ENCODE data around the gene PCDHB16. TPM values are rescaled to one million over a fixed set of nuclear protein-coding genes. Genes with fewer than 3 reads are reported as not detected.
"Not testable (repeated sequence)": the region's sequence is repeated elsewhere in the genome, so short reads cannot be mapped to it uniquely, and the experiment has no call there.

The PCDHB16 gene
- total RNA-seq, 1 donor from 2014 or later, result not detected

DNA sequence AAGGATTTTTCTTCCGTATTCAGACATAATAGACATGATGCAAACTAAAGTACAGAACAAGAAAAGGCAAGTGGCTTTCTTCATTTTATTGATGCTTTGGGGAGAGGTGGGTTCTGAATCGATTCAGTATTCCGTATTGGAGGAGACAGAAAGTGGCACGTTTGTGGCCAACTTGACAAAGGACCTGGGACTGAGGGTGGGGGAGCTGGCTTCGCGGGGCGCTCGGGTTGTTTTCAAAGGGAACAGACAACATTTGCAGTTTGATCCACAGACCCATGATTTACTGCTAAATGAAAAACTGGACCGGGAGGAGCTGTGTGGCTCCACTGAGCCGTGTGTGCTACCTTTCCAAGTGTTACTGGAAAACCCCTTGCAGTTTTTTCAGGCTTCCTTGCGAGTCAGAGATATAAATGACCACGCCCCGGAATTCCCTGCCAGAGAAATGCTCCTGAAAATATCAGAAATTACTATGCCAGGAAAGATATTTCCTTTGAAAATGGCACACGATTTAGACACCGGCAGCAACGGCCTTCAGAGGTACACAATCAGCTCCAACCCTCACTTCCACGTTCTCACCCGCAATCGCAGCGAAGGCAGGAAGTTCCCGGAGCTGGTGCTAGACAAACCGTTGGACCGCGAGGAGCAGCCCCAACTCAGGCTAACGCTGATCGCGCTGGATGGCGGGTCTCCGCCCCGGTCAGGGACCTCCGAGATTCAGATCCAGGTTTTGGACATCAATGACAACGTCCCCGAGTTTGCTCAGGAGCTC lies 31.8 kb upstream of the PCDHB16 start:
- Mint-ChIP-seq H3K27me3 (peaks cover 17% of the 10 kb centered on the region), H3K4me3 (peak overlapping the region; percentile 4), H3K9me3 (peaks cover 12% of the 10 kb centered on the region), H3K4me1 (no peaks in the 10 kb centered on the region), H3K36me3 (ENCODE audit: low read depth) (no peaks in the 10 kb centered on the region), H3K27ac (no peak overlapping the region)
- TF ChIP-seq, protein P1, sequence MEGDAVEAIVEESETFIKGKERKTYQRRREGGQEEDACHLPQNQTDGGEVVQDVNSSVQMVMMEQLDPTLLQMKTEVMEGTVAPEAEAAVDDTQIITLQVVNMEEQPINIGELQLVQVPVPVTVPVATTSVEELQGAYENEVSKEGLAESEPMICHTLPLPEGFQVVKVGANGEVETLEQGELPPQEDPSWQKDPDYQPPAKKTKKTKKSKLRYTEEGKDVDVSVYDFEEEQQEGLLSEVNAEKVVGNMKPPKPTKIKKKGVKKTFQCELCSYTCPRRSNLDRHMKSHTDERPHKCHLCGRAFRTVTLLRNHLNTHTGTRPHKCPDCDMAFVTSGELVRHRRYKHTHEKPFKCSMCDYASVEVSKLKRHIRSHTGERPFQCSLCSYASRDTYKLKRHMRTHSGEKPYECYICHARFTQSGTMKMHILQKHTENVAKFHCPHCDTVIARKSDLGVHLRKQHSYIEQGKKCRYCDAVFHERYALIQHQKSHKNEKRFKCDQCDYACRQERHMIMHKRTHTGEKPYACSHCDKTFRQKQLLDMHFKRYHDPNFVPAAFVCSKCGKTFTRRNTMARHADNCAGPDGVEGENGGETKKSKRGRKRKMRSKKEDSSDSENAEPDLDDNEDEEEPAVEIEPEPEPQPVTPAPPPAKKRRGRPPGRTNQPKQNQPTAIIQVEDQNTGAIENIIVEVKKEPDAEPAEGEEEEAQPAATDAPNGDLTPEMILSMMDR (IDR thresholded peaks at IDR 0.05), result no peak
- intact Hi-C loops (cut with micrococcal nuclease), result no loop called here
- ATAC-seq (ENCODE audit: low read depth), result no peak
- no peak for DNase-seq
- POLR2A ChIA-PET, result no interaction called here
- CTCF ChIA-PET, result no interaction called here

DNA sequence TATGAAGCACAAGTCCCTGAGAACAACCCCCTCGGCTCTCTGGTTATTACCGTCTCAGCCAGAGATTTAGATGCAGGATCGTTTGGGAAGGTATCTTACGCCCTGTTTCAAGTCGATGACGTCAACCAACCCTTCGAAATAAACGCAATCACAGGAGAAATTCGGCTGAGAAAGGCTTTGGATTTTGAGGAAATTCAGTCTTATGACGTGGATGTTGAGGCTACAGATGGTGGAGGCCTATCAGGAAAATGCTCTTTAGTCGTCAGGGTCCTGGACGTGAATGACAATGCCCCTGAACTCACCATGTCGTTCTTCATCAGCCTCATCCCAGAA lies 31.2 kb upstream of the PCDHB16 start:
- no peak overlapping the region for H3K4me3 Mint-ChIP-seq
- no peak for ATAC-seq (ENCODE audit: low read depth)

DNA sequence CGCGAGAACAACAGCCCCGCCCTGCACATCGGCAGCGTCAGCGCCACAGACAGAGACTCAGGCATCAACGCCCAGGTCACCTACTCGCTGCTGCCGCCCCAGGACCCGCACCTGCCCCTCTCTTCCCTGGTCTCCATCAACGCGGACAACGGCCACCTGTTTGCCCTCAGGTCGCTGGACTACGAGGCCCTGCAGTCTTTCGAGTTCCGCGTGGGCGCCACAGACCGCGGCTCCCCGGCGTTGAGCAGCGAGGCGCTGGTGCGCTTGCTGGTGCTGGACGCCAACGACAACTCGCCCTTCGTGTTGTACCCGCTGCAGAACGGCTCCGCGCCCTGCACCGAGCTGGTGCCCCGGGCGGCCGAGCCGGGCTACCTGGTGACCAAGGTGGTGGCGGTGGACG lies 30.6 kb upstream of the PCDHB16 start:
- ATAC-seq (ENCODE audit: low read depth); intact Hi-C loops (cut with micrococcal nuclease); H3K27ac Mint-ChIP-seq; H3K4me3 Mint-ChIP-seq; H3K4me1 Mint-ChIP-seq; DNase-seq; H3K36me3 Mint-ChIP-seq (ENCODE audit: low read depth); POLR2A ChIA-PET; CTCF ChIA-PET: not testable (repeated sequence)
- H3K27me3 Mint-ChIP-seq, result peaks cover 18% of the 10 kb centered on the region
- peaks cover 18% of the 10 kb centered on the region for H3K9me3 Mint-ChIP-seq

More for the DNA sequence above, 31.2 kb upstream of the PCDHB16 start:
- intact Hi-C loops (cut with micrococcal nuclease), result no loop called here
- TF ChIP-seq, protein P1 (IDR thresholded peaks at IDR 0.05), result no peak
- peaks cover 17% of the 10 kb centered on the region for H3K27me3 Mint-ChIP-seq
- H3K36me3 Mint-ChIP-seq (ENCODE audit: low read depth), result no peaks in the 10 kb centered on the region
- no peak for DNase-seq
- no peak overlapping the region for H3K27ac Mint-ChIP-seq
- CTCF ChIA-PET, result no interaction called here
- no peaks in the 10 kb centered on the region for H3K4me1 Mint-ChIP-seq
- POLR2A ChIA-PET, result no interaction called here
- H3K9me3 Mint-ChIP-seq, result peaks cover 14% of the 10 kb centered on the region

DNA sequence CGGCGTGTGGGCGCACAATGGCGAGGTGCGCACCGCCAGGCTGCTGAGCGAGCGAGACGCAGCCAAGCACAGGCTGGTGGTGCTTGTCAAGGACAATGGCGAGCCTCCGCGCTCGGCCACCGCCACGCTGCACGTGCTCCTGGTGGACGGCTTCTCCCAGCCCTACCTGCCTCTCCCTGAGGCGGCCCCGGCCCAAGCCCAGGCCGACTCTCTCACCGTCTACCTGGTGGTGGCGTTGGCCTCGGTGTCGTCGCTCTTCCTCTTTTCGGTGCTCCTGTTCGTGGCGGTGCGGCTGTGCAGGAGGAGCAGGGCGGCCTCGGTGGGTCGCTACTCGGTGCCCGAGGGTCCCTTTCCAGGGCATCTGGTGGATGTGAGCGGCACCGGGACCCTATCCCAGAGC lies 30.1 kb upstream of the PCDHB16 start:
- H3K4me3 Mint-ChIP-seq; ATAC-seq (ENCODE audit: low read depth); H3K36me3 Mint-ChIP-seq (ENCODE audit: low read depth); POLR2A ChIA-PET; H3K4me1 Mint-ChIP-seq; DNase-seq; H3K27ac Mint-ChIP-seq; intact Hi-C loops (cut with micrococcal nuclease); CTCF ChIA-PET: not testable (repeated sequence)
- peaks cover 19% of the 10 kb centered on the region for H3K9me3 Mint-ChIP-seq
- peaks cover 19% of the 10 kb centered on the region for H3K27me3 Mint-ChIP-seq

DNA sequence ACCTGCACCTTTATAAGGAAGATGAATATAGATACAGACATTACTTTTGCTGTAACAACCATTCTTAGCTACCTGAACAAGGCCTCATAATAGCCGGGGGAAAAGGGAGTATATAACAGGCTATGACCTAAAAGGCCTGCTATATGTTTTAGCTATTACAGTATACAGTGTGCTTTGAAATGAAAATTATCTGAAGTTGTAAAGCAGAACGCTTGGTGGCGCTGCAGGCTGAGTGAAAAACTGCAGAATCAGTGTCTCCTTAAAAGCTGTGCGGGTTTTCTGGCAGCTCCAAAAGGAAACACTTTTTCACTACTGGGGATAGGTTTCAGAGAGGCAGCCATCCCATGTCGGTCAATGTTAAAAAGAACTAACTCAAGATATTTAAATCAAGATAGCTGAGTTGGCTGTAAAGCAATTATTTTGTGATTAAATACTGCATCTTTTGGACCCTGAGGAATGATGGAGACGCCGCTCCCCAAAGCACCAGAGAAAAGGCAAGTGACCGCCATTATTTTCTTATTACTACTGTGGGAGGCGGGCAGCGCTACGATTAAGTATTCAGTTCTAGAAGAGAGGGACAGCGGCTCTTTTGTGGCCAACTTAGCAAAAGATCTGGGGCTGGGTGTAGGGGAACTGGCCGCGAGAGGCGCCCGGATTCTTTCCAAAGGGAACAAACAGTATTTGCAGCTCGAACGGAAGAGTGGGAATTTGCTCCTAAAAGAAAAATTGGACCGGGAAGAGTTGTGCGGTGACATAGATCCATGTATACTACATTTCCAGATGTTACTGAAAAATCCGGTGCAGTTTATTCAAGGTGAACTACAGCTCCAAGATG lies 26.4 kb upstream of the PCDHB16 start:
- Mint-ChIP-seq H3K4me3 (no peak overlapping the region), H3K9me3 (peaks cover 14% of the 10 kb centered on the region), H3K4me1 (no peaks in the 10 kb centered on the region), H3K27me3 (peaks cover 14% of the 10 kb centered on the region), H3K27ac (no peak overlapping the region), H3K36me3 (ENCODE audit: low read depth) (no peaks in the 10 kb centered on the region)
- ChIA-PET CTCF (no interaction called here), POLR2A (no interaction called here)
- intact Hi-C loops (cut with micrococcal nuclease), result no loop called here
- DNase-seq (no peak), ATAC-seq (ENCODE audit: low read depth) (no peak)
- TF ChIP-seq, protein P1 (IDR thresholded peaks at IDR 0.05), result no peak

DNA sequence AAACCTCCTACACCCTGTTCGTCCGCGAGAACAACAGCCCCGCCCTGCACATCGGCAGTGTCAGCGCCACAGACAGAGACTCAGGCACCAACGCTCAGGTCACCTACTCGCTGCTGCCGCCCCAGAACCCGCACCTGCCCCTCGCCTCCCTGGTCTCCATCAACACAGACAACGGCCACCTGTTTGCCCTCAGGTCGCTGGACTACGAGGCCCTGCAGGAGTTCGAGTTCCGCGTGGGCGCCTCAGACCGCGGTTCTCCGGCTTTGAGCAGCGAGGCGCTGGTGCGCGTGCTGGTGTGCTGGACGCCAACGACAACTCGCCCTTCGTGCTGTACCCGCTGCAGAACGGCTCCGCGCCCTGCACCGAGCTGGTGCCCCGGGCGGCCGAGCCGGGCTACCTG lies 24.8 kb upstream of the PCDHB16 start:
- H3K9me3 Mint-ChIP-seq, result peaks cover 11% of the 10 kb centered on the region
- POLR2A ChIA-PET; H3K36me3 Mint-ChIP-seq (ENCODE audit: low read depth); intact Hi-C loops (cut with micrococcal nuclease); CTCF ChIA-PET; DNase-seq; H3K27ac Mint-ChIP-seq; H3K4me3 Mint-ChIP-seq; H3K27me3 Mint-ChIP-seq; H3K4me1 Mint-ChIP-seq; ATAC-seq (ENCODE audit: low read depth): not testable (repeated sequence)

DNA sequence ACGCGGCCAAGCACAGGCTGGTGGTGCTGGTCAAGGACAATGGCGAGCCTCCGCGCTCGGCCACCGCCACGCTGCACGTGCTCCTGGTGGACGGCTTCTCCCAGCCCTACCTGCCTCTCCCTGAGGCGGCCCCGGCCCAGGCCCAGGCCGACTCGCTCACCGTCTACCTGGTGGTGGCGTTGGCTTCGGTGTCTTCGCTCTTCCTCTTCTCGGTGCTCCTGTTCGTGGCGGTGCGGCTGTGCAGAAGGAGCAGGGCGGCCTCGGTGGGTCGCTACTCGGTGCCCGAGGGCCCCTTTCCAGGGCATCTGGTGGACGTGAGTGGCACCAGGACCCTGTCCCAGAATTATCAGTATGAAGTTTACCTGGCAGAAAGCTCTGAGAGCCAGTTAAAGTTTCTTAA lies 24.3 kb upstream of the PCDHB16 start:
- H3K4me1 Mint-ChIP-seq; CTCF ChIA-PET; H3K4me3 Mint-ChIP-seq; H3K36me3 Mint-ChIP-seq (ENCODE audit: low read depth); intact Hi-C loops (cut with micrococcal nuclease); H3K27me3 Mint-ChIP-seq; ATAC-seq (ENCODE audit: low read depth); POLR2A ChIA-PET; DNase-seq; H3K27ac Mint-ChIP-seq: not testable (repeated sequence)
- H3K9me3 Mint-ChIP-seq, result peaks cover 11% of the 10 kb centered on the region
